Lower leg skin (tissue), 4 donors: ENCODE results near the gene SUN5. TPM values are rescaled to one million over a fixed set of nuclear protein-coding genes. Genes with fewer than 3 reads are reported as not detected.

ENCODE experiments used
- DNase-seq, 2 donors: peaks; one replicate each; pipeline ENCODE4 v3.0.0-alpha.2; 2019; ENCODE audit warnings: low spot score in 2 of 2
- H3K4me3 ChIP-seq: fragments of 200-600 bp; sonication (generic); 2 replicates; pipeline ENCODE4 v1.5.1; 2017; ENCODE audit warnings: mild to moderate bottlenecking, low read depth; ENCODE audit not compliant: poor library complexity, severe bottlenecking
- POLR2A ChIP-seq, 2 donors: fragments of 450-650 bp; IDR thresholded peaks; one replicate each; pipeline ENCODE4 v1.6.1; 2016 to 2017; ENCODE audit warnings: antibody characterized with exemption in 2 of 2, mild to moderate bottlenecking in 1 of 2, moderate library complexity in 1 of 2
- WGBS, 2 donors: methylation state at CpG; one replicate each; pipeline ENCODE4 v1.1.5; 2018; 5-methylcytosine and 5-hydroxymethylcytosine counted together
- intact Hi-C: fragments of 100-400 bp; cut with DNase I; formaldehyde crosslinking; loops from one replicate; pipeline ENCODE4 v1.15.0; 2023; ENCODE audit warnings: low total_unique reads
- total RNA-seq, 4 donors: library from RNA; depleted of rRNA; stranded (reverse); fragments of >200 nt; gene quantifications; one replicate each; pipeline ENCODE4 v1.1.0, GENCODE V29; 2016
- TF ChIP-seq, protein P1 (sequence below), 3 donors: fragments of 450-650 bp; IDR thresholded peaks; one replicate each; pipeline ENCODE4 v1.5.1; 2016; ENCODE audit warnings: antibody characterized with exemption in 3 of 3, mild to moderate bottlenecking in 3 of 3, moderate library complexity in 2 of 3

The SUN5 gene
- total RNA-seq, 4 donors from 2014 or later = not detected

DNA sequence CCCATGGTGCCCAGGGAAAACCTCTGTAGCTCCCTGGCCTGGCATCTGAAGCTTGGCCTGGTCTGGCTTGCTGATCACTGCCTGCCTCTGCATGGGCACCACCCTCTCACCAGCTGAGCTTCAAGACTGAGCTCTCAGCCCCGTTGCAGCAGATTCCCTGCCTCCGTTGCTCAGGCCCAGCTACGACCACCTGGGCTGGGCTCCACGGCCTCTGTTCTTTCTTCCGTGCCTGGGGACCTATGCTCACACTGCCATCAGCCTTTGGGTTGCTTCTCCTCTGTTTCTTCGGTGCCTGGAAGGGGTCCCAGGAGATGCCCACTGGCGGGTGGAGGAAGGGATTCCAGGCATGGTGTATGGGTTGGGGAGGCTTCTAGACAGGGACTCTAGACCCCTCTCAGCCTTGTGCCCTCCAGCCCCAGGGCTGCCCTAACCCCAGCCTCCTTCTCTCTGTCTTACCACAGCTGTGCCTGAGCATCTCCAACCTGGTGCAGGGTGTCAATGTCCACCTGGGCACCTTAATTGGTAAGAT lies 12.4 kb upstream of the SUN5 start:
- intact Hi-C loops = no loop called here
- no peak overlapping the region for H3K4me3 ChIP-seq
- TF ChIP-seq, protein P1, sequence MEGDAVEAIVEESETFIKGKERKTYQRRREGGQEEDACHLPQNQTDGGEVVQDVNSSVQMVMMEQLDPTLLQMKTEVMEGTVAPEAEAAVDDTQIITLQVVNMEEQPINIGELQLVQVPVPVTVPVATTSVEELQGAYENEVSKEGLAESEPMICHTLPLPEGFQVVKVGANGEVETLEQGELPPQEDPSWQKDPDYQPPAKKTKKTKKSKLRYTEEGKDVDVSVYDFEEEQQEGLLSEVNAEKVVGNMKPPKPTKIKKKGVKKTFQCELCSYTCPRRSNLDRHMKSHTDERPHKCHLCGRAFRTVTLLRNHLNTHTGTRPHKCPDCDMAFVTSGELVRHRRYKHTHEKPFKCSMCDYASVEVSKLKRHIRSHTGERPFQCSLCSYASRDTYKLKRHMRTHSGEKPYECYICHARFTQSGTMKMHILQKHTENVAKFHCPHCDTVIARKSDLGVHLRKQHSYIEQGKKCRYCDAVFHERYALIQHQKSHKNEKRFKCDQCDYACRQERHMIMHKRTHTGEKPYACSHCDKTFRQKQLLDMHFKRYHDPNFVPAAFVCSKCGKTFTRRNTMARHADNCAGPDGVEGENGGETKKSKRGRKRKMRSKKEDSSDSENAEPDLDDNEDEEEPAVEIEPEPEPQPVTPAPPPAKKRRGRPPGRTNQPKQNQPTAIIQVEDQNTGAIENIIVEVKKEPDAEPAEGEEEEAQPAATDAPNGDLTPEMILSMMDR (IDR thresholded peaks at IDR 0.05) = no peak
- no peak for TF ChIP-seq POLR2A (IDR thresholded peaks at IDR 0.05)
- WGBS, 2 donors = 64 to 75% methylated on average over 7 of the region's 7 CpGs
- no peak for DNase-seq

DNA sequence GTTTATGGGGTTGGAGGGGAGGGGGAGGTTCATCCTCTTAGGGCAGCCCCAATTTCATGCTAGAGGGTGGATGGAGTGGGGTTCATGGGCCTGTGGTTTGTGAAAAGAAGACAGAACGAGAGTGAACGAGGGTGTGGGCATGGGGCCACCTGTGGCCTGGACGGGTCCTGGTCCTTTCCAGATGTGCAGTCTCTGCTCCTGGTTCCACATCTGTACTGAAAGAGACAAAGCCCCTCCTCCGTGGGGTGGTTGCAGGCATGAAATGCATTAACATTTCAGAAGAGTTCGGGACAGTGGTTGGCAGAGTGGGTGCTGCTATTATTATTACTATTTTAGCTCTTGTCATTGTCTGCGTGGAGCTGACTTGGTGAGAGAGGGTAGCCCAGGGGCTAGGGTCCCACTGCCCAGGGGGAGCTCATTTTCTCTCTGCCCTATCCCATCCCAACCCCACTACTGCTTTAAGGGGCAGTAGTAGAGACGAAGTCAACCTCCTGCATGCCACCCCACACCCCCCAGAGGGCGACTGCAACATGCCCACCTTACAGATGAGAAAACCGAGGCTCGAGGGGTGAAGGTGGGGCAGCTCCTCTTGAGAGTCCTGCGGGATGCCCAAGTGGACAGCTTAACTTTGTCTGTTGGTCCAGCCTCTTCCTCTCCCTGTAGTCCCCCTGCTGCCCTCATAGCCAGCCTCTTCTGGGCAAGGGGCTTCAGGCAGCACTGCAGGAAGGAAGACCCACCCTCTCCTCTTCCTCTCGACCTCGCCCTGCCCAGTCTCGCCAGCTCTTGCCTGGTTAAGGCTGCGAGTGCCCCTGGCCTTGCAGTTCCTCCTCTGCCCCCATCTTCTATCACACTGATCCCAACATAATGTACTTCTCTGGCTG lies 11.7 kb upstream of the SUN5 start:
- H3K4me3 ChIP-seq = no peak overlapping the region
- no peak for DNase-seq
- 59 to 65% methylated on average over 15 of the region's 15 CpGs for WGBS, 2 donors
- TF ChIP-seq POLR2A (IDR thresholded peaks at IDR 0.05) = no peak
- TF ChIP-seq, protein P1 (IDR thresholded peaks at IDR 0.05) = no peak
- intact Hi-C loops = no loop called here

DNA sequence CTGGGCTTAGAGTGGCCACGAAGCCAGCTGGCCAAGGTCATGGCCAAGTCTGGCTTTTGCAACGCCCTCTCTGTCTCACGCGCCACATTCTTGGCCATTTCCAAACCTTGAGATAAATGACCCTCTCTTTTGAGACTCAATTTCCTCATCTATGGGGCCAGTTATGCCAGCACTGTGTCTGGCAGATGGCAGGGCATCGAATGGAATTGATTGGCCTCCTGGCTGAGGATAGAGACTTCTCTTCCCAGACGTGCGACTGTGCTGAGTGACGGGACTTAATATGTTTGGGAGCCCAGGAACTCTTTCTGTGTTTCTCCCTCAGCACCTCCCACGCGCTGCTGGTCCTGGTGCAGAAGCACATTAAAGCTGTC lies 10.9 kb upstream of the SUN5 start:
- DNase-seq = no peak
- intact Hi-C loops = no loop called here
- WGBS, 2 donors = 66 to 80% methylated on average over 10 of the region's 10 CpGs
- no peak overlapping the region for H3K4me3 ChIP-seq
- TF ChIP-seq POLR2A (IDR thresholded peaks at IDR 0.05) = no peak
- TF ChIP-seq, protein P1 (IDR thresholded peaks at IDR 0.05) = no peak

DNA sequence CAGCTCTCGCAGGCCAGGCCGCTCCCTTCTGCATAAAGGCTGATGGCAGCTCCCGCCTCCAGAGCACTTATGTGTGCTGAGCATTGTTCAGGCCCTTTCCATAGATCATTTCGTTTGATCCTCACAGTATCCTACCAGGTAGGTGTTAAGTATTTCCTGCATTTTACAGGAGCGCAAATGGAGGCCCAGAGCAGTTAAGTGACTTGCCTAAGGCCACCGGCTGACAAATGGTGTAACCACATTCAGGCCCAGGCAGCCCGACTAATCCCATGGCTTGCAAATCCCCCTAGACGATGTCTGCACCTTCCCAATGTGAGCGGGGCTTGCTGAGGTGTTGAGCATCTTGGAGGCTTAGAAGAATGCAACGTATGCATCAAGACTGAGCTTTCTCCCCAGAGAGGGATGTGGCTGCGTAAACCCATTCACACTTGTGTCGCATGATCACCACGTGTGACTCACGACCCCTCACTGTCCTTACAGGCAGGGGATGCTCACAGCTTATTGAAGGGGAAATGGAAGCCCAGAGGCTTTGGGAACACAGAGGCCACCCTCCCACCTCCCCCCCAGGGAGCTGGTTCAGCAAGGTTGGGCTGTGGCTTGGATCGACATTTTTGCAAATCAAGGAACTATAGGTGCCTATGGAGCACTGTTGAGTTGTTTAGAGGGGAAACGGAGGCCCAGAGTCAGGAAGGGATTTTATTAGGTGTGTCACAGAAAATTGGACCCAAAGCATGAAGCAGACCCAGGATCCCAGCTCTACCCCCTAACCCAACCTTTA lies 10.3 kb upstream of the SUN5 start:
- intact Hi-C loops = no loop called here
- no peak overlapping the region for H3K4me3 ChIP-seq
- no peak for DNase-seq
- WGBS, 2 donors = 61 to 64% methylated on average over 16 of the region's 16 CpGs
- TF ChIP-seq, protein P1 (IDR thresholded peaks at IDR 0.05) = no peak
- TF ChIP-seq POLR2A (IDR thresholded peaks at IDR 0.05) = no peak

DNA sequence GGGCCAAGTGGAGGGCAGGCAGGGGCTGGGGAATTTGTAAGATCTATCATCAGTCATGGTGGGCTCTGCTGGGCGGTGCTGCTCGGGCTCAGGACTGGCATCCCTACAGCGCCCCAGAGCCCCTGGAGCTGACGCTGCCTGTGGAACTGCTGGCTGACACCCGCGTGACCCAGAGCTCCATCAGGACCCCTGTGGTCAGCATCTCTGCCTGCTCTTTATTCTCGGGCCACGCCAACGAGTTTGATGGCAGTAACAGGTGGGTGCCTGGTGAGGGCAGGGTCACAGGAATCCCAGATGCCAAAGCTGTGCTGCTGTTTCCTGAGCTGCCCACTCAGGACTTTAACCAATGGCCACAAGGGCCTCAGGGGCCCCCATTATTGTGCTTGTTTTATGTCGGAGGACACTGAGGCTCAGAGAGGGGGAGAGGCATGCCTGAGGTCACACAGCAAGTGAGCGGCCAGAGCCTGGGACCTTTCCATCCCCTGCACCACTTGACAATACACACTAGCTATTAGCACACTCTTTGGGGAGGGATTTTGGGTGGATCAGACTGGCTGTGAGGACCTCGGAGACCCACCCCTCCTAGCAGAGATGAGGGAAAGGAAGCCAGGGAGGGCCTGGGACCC lies 9.6 kb upstream of the SUN5 start:
- intact Hi-C loops = no loop called here
- no peak for DNase-seq
- H3K4me3 ChIP-seq = no peak overlapping the region
- 68 to 75% methylated on average over 9 to 12 of the region's 12 CpGs for WGBS, 2 donors
- no peak for TF ChIP-seq POLR2A (IDR thresholded peaks at IDR 0.05)
- TF ChIP-seq, protein P1 (IDR thresholded peaks at IDR 0.05) = no peak
